Esophagus squamous epithelium (tissue), 5 donors: ENCODE data around the gene MAP3K19. TPM values are rescaled to one million over a fixed set of nuclear protein-coding genes. Genes with fewer than 3 reads are reported as not detected.

Experiments used
- DNase-seq: peaks from one replicate; lab custom pipeline; 2025; lab: John Stamatoyannopoulos, UW
- H3K27ac ChIP-seq, 4 donors: fragments of 200-600 bp; sonication (generic); one replicate each; pipeline ENCODE4 v1.5.1; 2016 to 2019; ENCODE audit warnings: mild to moderate bottlenecking in 1 of 4
- H3K27me3 ChIP-seq, 4 donors: fragments of 200-600 bp; sonication (generic); 1 replicate in 3 of 4; 2 replicates in 1 of 4; pipeline versions ENCODE4 v1.5.1 to v1.6.0; 2017 to 2021; ENCODE audit warnings: antibody characterized with exemption in 1 of 4
- H3K36me3 ChIP-seq, 3 donors: fragments of 200-600 bp; sonication (generic); one replicate each; pipeline ENCODE4 v1.5.1; 2016 to 2019
- H3K4me1 ChIP-seq, 3 donors: fragments of 200-600 bp; sonication (generic); one replicate each; pipeline ENCODE4 v1.5.1; 2017 to 2019
- H3K4me3 ChIP-seq, 4 donors: fragments of 200-600 bp; sonication (generic); 1 replicate in 3 of 4; 2 replicates in 1 of 4; pipeline ENCODE4 v1.5.1; 2016 to 2019; ENCODE audit warnings: mild to moderate bottlenecking in 2 of 4, moderate library complexity in 1 of 4
- H3K9me3 ChIP-seq, 3 donors: fragments of 200-600 bp; sonication (generic); one replicate each; pipeline ENCODE4 v1.5.1; 2016 to 2019
- POLR2A ChIP-seq, 4 donors: fragments of 450-650 bp; IDR thresholded peaks; one replicate each; pipeline ENCODE4 v1.6.1; 2017; ENCODE audit warnings: antibody characterized with exemption in 4 of 4, mild to moderate bottlenecking in 4 of 4, moderate library complexity in 3 of 4
- WGBS, 2 donors: methylation state at CpG; one replicate each; pipeline ENCODE4 v1.1.5; 2018; 5-methylcytosine and 5-hydroxymethylcytosine counted together
- intact Hi-C: fragments of 100-400 bp; cut with DNase I; formaldehyde crosslinking; loops from one replicate; pipeline ENCODE4 v1.15.0; 2022
- total RNA-seq, 4 donors: library from RNA; depleted of rRNA; stranded (reverse); fragments of >200 nt; gene quantifications; one replicate each; pipeline ENCODE4 v1.1.0, GENCODE V29; 2016
- TF ChIP-seq, protein P1 (sequence below), 6 experiments: fragments of 450-650 bp in 4 of 6; fragments of 200-600 bp in 2 of 6; sonication (generic) in 2 of 6; IDR thresholded peaks; one replicate each; pipeline ENCODE4 v1.5.1; 2016 to 2019; ENCODE audit warnings: antibody characterized with exemption in 6 of 6, mild to moderate bottlenecking in 4 of 6, moderate library complexity in 4 of 6
- donor health status: DM: yes; HTN: yes; CAD: no.

The MAP3K19 gene
- total RNA-seq, 4 donors from 2014 or later, result not detected

DNA sequence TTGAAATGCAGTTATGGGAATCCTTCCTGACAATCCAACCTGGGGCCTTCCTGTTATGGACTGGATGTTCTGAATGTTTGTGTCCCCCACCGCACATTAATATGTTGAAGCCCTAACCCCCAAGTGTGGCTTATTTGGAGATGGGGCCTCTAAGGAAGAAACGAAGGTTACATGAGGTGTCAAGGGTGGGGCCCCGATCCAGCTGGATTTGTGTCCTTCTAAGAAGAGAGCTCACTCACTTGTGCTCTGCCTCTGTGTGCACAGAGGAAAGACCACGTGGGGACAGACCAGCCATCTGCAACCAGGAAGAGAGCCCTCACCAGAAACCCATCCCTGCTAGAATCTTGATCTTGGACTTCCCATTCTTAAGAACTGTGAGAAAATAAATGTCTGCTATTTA lies 44.4 kb downstream of the MAP3K19 start:
- TF ChIP-seq POLR2A (IDR thresholded peaks at IDR 0.05), result no peak
- TF ChIP-seq, protein P1, sequence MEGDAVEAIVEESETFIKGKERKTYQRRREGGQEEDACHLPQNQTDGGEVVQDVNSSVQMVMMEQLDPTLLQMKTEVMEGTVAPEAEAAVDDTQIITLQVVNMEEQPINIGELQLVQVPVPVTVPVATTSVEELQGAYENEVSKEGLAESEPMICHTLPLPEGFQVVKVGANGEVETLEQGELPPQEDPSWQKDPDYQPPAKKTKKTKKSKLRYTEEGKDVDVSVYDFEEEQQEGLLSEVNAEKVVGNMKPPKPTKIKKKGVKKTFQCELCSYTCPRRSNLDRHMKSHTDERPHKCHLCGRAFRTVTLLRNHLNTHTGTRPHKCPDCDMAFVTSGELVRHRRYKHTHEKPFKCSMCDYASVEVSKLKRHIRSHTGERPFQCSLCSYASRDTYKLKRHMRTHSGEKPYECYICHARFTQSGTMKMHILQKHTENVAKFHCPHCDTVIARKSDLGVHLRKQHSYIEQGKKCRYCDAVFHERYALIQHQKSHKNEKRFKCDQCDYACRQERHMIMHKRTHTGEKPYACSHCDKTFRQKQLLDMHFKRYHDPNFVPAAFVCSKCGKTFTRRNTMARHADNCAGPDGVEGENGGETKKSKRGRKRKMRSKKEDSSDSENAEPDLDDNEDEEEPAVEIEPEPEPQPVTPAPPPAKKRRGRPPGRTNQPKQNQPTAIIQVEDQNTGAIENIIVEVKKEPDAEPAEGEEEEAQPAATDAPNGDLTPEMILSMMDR (IDR thresholded peaks at IDR 0.05), result no peak
- Histone ChIP-seq H3K9me3 (no peaks in the 10 kb centered on the region), H3K4me1 (peaks cover 0 to 9% (median 0%) of the 10 kb centered on the region in 3 donors), H3K36me3 (no peaks in the 10 kb centered on the region), H3K27me3 (peaks cover 0 to 30% (median 0%) of the 10 kb centered on the region in 4 donors), H3K4me3 (no peak overlapping the region), H3K27ac (no peak overlapping the region)
- 71 to 86% methylated on average over 3 to 4 of the region's 4 CpGs for WGBS, 2 donors
- intact Hi-C loops, result no loop called here
- no peak for DNase-seq

DNA sequence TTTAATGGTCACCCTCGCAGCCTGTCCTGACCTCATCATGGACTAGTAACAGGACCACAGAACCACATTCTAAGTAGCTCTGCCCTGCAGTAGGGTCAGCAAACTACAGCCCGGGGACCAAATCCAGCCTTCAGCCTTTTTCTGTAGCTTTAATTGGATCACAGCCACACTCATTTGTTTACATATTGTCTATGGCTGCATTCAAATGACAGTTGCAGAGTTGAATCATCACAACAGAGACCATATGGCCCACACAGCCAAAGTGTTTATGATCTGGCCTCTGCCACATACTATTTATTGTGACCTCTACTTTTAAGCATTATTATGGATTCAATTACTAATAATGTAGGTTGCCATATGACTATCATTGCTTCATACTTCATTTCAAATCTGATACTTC lies 47.7 kb downstream of the MAP3K19 start:
- WGBS, 2 donors, result 59 to 63% methylated on average over 2 of the region's 2 CpGs
- peaks cover 0 to 6% (median 0%) of the 10 kb centered on the region in 3 donors for H3K4me1 ChIP-seq
- intact Hi-C loops, result no loop called here
- no peak overlapping the region for H3K4me3 ChIP-seq
- no peak for DNase-seq
- H3K36me3 ChIP-seq, result no peaks in the 10 kb centered on the region
- no peaks in the 10 kb centered on the region for H3K9me3 ChIP-seq
- H3K27me3 ChIP-seq, result peaks cover 0 to 5% (median 0%) of the 10 kb centered on the region in 4 donors
- TF ChIP-seq, protein P1 (IDR thresholded peaks at IDR 0.05), result no peak
- no peak for TF ChIP-seq POLR2A (IDR thresholded peaks at IDR 0.05)
- H3K27ac ChIP-seq, result no peak overlapping the region

DNA sequence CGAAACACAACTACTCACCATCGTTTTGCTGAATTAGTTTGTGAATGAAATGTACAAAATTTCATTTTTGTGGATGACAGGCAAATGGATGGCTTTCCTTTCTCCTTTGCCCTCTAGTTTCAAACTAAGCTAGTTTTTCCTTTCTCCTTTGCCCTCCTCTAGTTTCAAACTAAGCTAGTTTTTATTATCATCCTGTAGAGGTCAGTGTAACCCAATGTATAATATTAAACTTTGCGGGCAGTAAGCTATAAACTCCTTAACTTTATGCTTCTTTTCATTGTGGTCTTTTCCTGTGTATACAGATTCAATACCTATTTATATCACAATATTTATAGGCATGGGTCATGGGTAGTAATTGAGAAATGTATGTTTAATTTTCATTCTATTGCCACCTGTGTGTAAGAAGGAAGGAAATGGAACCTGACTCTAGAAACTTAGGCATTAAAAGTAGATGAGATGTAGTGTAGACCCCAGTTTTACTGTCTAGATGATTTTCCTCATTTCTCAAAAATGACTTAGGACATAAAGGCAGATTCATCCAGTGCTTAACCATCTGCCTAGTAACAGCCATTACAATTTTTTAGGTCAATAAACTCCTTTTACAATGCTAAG lies 58.1 kb downstream of the MAP3K19 start:
- DNase-seq, result no peak
- no peak for TF ChIP-seq POLR2A (IDR thresholded peaks at IDR 0.05)
- TF ChIP-seq, protein P1 (IDR thresholded peaks at IDR 0.05), result peak in 3 of 6 experiments; percentile 14 to 39 (median 33)
- H3K9me3 ChIP-seq, result no peaks in the 10 kb centered on the region
- intact Hi-C loops, result no loop called here
- H3K27ac ChIP-seq, result no peak overlapping the region
- WGBS, 2 donors, result 16 to 26% methylated on average over 3 of the region's 3 CpGs
- H3K4me3 ChIP-seq, result no peak overlapping the region
- no peaks in the 10 kb centered on the region for H3K27me3 ChIP-seq
- H3K4me1 ChIP-seq, result no peaks in the 10 kb centered on the region
- no peaks in the 10 kb centered on the region for H3K36me3 ChIP-seq

DNA sequence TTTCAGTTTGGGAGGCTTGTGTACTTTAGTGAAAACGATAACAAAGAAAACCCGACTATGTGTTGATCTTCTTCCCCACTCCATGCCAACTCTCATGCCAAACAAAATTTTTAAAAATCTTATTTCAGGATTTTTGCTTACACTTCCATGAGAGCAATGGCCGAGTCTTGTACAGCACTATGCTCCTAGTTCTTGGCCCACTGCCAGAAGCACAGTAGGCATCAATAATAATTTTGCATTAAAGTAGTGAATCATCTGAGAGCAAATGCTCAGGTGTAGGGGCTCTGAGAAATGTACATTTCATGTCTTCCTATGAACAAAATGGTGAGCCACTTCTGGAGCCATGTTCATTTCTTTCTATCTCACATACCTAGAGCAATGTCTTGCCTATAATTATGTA lies 62.2 kb downstream of the MAP3K19 start:
- WGBS, 2 donors, result 80 to 91% methylated on average over 3 of the region's 3 CpGs
- no peaks in the 10 kb centered on the region for H3K4me1 ChIP-seq
- intact Hi-C loops, result no loop called here
- no peaks in the 10 kb centered on the region for H3K36me3 ChIP-seq
- H3K27me3 ChIP-seq, result no peaks in the 10 kb centered on the region
- no peak overlapping the region for H3K4me3 ChIP-seq
- TF ChIP-seq, protein P1 (IDR thresholded peaks at IDR 0.05), result no peak
- H3K9me3 ChIP-seq, result no peaks in the 10 kb centered on the region
- no peak for DNase-seq
- no peak overlapping the region for H3K27ac ChIP-seq

DNA sequence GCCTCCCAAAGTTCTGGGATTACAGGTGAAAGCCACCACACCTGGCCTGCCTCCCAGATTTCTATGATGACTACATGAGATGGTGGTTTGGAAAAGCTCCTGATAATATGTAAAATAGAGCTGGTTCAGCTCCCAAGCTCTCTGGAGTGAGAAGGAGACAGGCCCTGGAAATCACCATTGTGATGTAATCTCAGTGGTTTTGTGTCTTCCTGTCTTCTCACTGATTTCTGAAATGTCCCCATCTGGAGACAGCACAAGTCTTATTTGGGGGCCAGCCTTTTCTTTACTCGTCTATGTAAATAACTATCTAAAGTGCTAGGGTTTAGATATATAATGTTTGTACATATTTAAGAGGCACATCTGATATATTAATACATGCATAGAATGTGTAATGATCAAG lies 64.6 kb downstream of the MAP3K19 start:
- H3K4me1 ChIP-seq, result no peaks in the 10 kb centered on the region
- 47 to 53% methylated on average over 1 of the region's 1 CpG for WGBS, 2 donors
- no peak for DNase-seq
- no peaks in the 10 kb centered on the region for H3K9me3 ChIP-seq
- intact Hi-C loops, result no loop called here
- TF ChIP-seq, protein P1 (IDR thresholded peaks at IDR 0.05), result no peak
- no peak for TF ChIP-seq POLR2A (IDR thresholded peaks at IDR 0.05)
- no peak overlapping the region for H3K27ac ChIP-seq
- H3K4me3 ChIP-seq, result no peak overlapping the region
- no peaks in the 10 kb centered on the region for H3K36me3 ChIP-seq
- H3K27me3 ChIP-seq, result no peaks in the 10 kb centered on the region
